ENCODE data around the gene OXA1L. TPM values are rescaled to one million over a fixed set of nuclear protein-coding genes. Genes with fewer than 3 reads are reported as not detected.
"Not testable (repeated sequence)": the region's sequence is repeated elsewhere in the genome, so short reads cannot be mapped to it uniquely, and the experiment has no call there.

Gene OXA1L
- total RNA-seq, 1 donor from 2014 or later, result 190 TPM

DNA sequence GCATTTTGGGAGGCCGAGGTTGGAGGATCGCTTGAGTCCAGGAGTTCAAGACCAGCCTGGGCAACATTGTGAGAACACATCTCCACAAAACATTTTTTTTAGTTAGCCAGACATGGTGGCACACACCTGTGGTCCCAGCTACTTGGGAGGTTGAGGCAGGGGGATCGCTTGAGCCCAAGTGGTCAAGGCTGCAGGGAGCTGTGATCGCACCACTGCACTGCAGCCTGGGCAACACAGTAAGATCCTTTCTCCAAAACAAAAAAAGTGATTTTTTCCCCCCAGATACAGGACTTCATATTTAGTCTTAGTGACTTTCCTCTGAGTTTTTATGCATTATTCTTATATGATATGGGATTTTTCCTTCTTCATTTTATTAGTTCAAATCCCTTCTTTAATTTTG, 20.2 kb downstream of the OXA1L start:
- H3K27me3 Mint-ChIP-seq, result no peaks in the 10 kb centered on the region

DNA sequence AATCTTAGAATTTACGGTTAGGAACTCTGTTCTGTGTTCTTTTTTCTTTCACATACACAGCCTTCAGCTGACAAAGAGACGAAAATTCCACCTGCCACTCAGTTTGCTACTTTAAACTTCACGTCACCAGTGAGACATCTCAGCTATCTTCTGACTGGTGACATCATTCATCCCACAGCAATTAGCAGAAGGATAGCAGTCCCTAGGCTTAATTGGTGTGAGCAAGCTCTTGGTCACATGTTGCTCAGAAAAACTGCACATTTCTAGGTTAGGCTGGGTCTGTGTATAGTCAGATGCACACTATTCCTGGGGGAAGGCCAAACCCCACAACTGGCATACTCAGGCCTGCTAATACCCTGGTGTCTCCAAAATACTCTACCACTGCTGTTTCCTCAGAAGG, 24.8 kb downstream of the OXA1L start:
- intact Hi-C loops (cut with micrococcal nuclease), result no loop called here
- Mint-ChIP-seq H3K27me3 (no peaks in the 10 kb centered on the region), H3K9me3 (no peaks in the 10 kb centered on the region), H3K4me3 (peak overlapping the region; percentile 28), H3K4me1 (peaks cover 70% of the 10 kb centered on the region), H3K27ac (peak overlapping the region; percentile 91), H3K36me3 (ENCODE audit: low read depth) (no peaks in the 10 kb centered on the region)
- ATAC-seq (ENCODE audit: low read depth) (no peak), DNase-seq (no peak)
- CTCF ChIA-PET, result interaction anchor here (0.8 to 2.6 kb wide), 5 partner anchors 11 to 63 kb away, joined by 3 to 16 read pairs (median 3); no protein-coding TSS in a partner anchor
- TF ChIP-seq, protein P1, sequence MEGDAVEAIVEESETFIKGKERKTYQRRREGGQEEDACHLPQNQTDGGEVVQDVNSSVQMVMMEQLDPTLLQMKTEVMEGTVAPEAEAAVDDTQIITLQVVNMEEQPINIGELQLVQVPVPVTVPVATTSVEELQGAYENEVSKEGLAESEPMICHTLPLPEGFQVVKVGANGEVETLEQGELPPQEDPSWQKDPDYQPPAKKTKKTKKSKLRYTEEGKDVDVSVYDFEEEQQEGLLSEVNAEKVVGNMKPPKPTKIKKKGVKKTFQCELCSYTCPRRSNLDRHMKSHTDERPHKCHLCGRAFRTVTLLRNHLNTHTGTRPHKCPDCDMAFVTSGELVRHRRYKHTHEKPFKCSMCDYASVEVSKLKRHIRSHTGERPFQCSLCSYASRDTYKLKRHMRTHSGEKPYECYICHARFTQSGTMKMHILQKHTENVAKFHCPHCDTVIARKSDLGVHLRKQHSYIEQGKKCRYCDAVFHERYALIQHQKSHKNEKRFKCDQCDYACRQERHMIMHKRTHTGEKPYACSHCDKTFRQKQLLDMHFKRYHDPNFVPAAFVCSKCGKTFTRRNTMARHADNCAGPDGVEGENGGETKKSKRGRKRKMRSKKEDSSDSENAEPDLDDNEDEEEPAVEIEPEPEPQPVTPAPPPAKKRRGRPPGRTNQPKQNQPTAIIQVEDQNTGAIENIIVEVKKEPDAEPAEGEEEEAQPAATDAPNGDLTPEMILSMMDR (IDR thresholded peaks at IDR 0.05), result no peak
- POLR2A ChIA-PET, result interaction anchor here (0.7 to 4.9 kb wide), 11 partner anchors 13 to 330 kb away, joined by 3 to 55 read pairs (median 9); partner anchors contain the start of genes MMP14 and OXA1L

More for the DNA sequence above, 20.2 kb downstream of the OXA1L start:
- intact Hi-C loops (cut with micrococcal nuclease), result no loop called here
- Mint-ChIP-seq H3K4me3 (no peak overlapping the region), H3K27ac (no peak overlapping the region), H3K4me1 (peaks cover 35% of the 10 kb centered on the region), H3K9me3 (no peaks in the 10 kb centered on the region), H3K36me3 (ENCODE audit: low read depth) (no peaks in the 10 kb centered on the region)
- ChIA-PET CTCF (no interaction called here), POLR2A (interaction anchor here (1.0 to 1.3 kb wide), 2 partner anchors 20 to 102 kb away, joined by 5 read pairs; partner anchors contain the start of gene OXA1L)
- TF ChIP-seq, protein P1 (IDR thresholded peaks at IDR 0.05), result no peak
- no peak for ATAC-seq (ENCODE audit: low read depth)
- no peak for DNase-seq

DNA sequence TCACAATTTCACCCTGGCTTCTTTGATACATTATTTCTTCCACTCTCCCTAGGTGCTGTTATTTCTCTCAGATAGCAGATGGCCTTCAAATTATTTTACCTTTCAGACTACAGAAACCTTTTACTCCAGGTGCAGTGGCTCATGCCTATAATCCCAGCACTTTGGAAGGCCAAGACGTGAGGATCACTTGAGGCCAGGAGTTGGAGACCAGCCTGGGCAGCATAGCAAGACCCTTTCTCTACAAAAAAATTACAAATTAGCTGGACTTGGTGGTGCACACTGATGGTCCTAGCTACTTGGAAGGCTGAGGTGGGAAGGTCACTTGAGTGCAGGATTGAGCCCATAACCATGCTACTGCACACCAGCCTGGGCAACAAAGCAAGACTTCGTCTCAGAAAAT, 25.7 kb downstream of the OXA1L start:
- H3K36me3 Mint-ChIP-seq (ENCODE audit: low read depth), result no peaks in the 10 kb centered on the region
- peak overlapping the region; percentile 91 for H3K27ac Mint-ChIP-seq
- ATAC-seq (ENCODE audit: low read depth) (no peak), DNase-seq (no peak)
- H3K4me1 Mint-ChIP-seq, result peaks cover 74% of the 10 kb centered on the region
- no peak overlapping the region for H3K4me3 Mint-ChIP-seq
- H3K9me3 Mint-ChIP-seq, result no peaks in the 10 kb centered on the region
- CTCF ChIA-PET, result interaction anchor here (0.8 to 2.6 kb wide), 2 partner anchors 31 to 62 kb away, joined by 4 to 16 read pairs; no protein-coding TSS in a partner anchor
- TF ChIP-seq, protein P1 (IDR thresholded peaks at IDR 0.05), result no peak
- intact Hi-C loops (cut with micrococcal nuclease), result no loop called here
- H3K27me3 Mint-ChIP-seq, result no peaks in the 10 kb centered on the region
- POLR2A ChIA-PET, result interaction anchor here (0.6 to 4.9 kb wide), 7 partner anchors 12 to 92 kb away, joined by 4 to 55 read pairs (median 37); partner anchors contain the start of gene OXA1L

DNA sequence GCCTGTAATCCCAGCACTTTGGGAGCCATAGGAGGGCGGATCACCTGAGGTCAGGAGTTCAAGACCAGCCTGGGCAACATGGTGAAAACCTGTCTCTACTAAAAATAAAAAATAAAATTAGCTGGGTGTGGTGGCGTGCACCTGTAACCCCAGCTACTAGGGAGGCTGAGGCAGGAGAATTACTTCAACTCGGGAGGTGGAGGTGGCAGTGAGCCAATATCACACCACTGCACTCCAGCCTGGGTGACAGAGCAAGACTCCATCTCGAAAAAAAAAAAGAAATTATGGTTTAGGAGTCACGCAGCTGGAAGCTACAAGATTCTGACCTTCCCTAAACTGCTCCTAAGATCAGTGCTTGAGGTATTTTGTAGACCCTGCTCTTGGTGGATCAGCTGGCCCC, 27.1 kb downstream of the OXA1L start:
- H3K27me3 Mint-ChIP-seq; H3K36me3 Mint-ChIP-seq (ENCODE audit: low read depth); ATAC-seq (ENCODE audit: low read depth); DNase-seq; intact Hi-C loops (cut with micrococcal nuclease); H3K9me3 Mint-ChIP-seq; H3K4me3 Mint-ChIP-seq: not testable (repeated sequence)
- Mint-ChIP-seq H3K4me1 (peaks cover 87% of the 10 kb centered on the region), H3K27ac (peak overlapping the region; percentile 95)
- ChIA-PET CTCF (interaction anchor here (0.7 to 0.9 kb wide), 3 partner anchors 26 to 924 kb away, joined by 3 to 5 read pairs (median 5); no protein-coding TSS in a partner anchor), POLR2A (interaction anchor here (0.6 to 4.0 kb wide), 9 partner anchors 10 to 293 kb away, joined by 3 to 50 read pairs (median 6); partner anchors contain the start of genes MRPL52 and OXA1L)

DNA sequence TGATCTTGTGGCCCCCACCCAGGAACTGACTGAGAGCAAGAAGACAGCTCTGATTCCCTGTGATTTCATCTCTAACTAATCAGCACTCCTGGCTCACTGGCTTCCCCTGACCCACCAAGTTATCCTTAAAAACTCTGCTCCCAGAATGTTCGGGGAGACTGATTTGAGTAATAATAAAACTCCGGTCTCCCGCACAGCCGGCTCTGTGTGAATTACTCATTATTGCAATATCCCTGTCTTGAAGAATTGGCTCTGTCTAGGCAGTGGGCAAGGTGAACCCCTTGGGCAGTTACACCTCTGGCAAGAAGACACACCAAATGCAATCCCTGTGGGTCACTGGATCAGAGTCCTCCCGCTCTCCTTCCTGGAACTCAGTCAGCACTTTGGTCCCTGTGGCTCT, 27.5 kb downstream of the OXA1L start:
- peaks cover 88% of the 10 kb centered on the region for H3K4me1 Mint-ChIP-seq
- peak overlapping the region; percentile 95 for H3K27ac Mint-ChIP-seq
- CTCF ChIA-PET, result interaction anchor here (0.7 to 0.9 kb wide), 3 partner anchors 26 to 925 kb away, joined by 3 to 5 read pairs (median 5); no protein-coding TSS in a partner anchor

More for the DNA sequence above, 27.5 kb downstream of the OXA1L start:
- TF ChIP-seq, protein P1 (IDR thresholded peaks at IDR 0.05), result no peak
- POLR2A ChIA-PET, result interaction anchor here (0.5 to 4.0 kb wide), 11 partner anchors 8 to 293 kb away, joined by 3 to 50 read pairs (median 4); partner anchors contain the start of genes MRPL52 and OXA1L
- H3K36me3 Mint-ChIP-seq (ENCODE audit: low read depth), result no peaks in the 10 kb centered on the region
- DNase-seq (no peak), ATAC-seq (ENCODE audit: low read depth) (no peak)
- H3K4me3 Mint-ChIP-seq, result peak overlapping the region; percentile 55
- intact Hi-C loops (cut with micrococcal nuclease), result loop anchor here (1.0 kb wide), 1 partner anchor 9 kb away; no protein-coding TSS in a partner anchor
- no peaks in the 10 kb centered on the region for H3K27me3 Mint-ChIP-seq
- no peaks in the 10 kb centered on the region for H3K9me3 Mint-ChIP-seq
